Stimulated activated CD8-positive, alpha-beta memory T cell treated with anti-CD3 and anti-CD28 coated beads, Interleukin-7, amount 100 ng/mL, for 1 hour (primary cell): ENCODE results near the gene ADRA2B.
A peak's percentile ranks its signal among the peaks of the same experiment; 100 is the strongest.
"Not testable (repeated sequence)": the region's sequence is repeated elsewhere in the genome, so short reads cannot be mapped to it uniquely, and the experiment has no call there.

Experiments
- DNase-seq, 2 donors: peaks; one replicate each; pipeline ENCODE4 v3.0.0-alpha.2; 2020; ENCODE audit warnings: low read depth in 2 of 2

Gene ADRA2B

DNA sequence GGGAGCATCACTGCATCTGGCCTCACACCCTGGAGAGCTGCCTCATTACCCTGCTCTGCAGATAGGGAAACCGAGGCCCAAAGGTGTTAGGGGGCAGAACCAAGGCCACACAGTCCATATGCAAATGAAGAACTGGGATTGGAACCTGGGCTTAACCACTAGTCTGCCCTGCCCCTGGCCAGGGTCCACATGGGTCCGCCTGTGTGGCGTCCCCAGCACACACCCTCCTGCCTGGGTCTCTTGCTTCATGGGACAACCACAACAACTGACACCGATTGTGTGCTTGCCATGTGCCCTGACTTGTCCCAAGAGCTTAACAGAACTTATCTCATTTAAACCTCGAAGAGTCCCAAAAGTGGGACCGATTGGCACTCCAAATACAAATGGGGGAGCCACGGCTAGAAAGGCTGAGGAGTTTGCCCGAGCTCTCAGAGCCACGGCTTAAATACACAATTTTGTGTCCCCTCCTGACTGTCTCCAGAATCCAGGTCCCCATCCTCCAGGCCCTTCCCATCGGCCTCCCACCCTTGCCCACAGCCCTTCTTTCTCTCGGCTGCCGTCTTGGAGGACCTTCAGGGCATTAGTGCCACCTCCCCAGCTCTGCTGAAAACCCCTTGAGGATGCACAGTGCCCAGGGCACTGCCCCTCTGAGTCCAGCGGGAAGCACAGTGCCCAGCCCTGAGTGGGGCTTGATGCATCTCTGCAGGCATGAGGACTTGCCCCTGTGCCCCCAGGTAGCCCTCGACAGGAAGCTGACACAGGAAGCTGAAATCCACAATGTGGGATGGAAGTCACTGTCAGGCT lies 34.6 kb upstream of the ADRA2B start:
- DNase-seq = no peak

DNA sequence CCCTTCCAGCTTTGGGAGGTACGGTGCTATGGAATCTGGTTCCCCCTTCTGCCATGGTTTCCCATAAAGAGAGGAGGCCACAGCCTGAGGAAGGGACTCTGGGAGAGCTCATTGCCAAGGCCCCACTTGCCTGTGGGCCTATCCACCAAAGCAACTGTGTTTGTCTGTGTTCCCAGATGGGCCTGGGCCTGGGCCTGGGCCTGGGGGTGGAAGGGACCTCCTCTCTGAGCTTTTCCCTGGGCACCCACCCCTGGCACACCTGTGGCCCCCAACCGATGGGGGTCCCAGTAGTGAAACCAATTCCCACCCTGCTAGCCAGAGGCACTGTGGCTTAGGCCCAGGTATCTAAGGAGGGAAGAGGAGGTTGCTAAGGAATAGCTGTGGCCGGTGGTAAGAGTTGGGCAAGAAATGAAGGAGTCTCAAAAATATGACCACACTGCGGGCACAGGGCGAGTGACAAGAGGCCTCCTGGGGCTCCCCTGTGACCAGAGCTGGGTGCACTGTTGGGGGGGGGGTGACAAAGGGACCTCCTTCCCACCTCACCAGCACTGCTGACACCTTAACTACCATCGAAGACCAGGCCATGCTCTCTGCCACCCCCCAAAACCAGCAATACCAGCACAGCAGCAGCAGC lies 33.8 kb upstream of the ADRA2B start:
- DNase-seq = no peak

DNA sequence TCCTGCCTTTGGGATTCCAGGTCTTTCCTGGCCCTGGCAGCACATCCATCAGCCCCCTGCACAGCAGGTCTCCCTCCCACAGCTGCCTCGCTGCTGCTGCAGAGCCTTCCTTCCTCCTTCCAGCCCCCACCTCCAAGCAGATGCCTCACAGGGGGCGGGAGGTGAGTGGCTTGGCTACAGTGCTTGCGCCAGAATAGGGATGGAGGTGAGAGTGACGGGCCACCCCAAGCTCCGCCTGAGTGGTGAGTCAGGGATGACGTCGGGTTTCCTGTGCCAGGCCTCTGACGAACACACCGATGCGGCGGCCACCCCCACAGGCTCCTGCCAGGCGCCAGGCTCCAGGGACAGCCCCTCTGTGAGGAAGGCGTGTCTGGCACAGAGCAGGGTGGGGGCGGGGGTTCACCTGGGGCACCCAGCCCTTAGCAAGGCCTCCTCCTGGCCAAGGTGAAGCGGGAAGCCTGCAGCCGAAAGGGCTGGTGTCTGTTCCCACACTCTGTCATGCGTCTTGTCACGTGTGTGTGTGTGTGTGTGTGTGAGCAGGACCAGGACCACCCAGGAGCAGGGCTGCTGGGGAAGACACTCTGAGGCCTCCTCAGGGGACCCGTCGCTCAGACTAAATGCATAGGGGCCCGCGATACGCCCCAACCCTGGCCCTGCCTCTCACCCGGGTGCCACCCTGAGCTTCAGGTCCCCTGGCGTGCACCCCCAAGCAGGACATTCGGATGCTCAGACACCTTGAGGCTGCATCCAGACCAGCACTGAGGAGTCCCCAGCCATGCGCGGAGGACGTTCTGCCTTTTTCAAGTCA lies 32.2 kb upstream of the ADRA2B start:
- peak; percentile 84 to 90 for DNase-seq

DNA sequence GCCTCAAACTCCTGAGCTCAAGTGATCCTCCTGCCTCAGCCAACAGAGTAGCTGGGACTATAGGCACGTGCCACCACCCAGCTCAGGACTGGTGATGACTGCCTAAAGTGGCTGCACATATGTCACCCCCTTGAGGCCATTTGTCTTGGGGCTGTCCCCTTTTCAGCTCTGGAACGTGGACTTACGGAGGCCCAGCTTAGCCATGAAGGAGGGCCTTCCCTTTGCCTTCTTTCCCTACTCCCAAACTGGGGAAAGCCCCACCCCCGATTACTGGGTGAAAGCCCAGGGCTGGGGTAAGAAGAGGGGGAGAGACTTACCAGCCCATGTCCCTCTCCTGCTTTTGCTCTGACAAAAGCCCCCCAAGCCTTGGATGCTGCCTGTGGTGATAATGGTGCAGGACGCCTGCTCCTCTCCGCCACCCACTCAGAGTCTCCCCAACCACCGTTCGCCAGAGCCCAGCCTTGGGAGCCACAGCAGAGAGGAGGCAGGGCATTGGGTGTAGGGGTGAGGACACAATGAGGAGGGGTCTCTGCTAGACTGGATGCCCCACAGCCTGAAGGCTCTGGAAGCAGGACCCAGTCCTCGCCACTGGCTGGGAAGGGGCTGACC lies 31.3 kb upstream of the ADRA2B start:
- DNase-seq = no peak

DNA sequence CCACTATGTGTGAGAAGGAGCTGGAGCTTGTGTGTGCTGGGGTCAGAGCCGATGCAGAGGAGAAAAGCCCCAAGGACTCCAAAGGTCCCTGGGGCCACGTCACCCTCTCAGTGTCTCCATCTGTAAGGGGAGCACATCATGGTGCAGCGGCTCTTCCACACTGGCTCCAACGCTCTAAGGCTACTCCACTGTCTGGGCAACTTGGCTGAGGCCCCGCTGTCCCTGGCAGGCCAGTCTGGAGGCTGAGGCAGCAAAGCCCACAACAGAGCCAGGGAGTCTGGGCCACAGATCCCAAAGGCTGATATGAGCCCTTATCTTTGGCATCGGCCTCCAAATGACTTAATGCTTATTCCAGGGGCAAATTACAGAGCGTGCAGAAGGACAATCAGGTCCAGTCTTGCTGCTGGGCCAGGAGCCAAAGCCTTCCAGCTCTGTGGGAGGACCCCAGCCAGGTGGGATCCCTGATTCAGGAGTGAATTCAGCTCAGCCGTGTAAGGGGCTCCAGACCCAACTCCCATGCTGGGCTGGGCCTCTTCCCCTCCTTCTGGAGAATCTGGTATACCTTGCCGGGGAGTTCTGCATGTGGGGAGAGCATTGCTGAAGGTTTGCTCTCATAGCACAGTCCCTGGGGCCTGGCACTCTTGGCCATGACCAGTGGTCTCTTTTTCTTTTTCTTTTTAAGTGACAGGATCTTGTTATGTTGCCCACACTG lies 30.7 kb upstream of the ADRA2B start:
- DNase-seq = no peak

DNA sequence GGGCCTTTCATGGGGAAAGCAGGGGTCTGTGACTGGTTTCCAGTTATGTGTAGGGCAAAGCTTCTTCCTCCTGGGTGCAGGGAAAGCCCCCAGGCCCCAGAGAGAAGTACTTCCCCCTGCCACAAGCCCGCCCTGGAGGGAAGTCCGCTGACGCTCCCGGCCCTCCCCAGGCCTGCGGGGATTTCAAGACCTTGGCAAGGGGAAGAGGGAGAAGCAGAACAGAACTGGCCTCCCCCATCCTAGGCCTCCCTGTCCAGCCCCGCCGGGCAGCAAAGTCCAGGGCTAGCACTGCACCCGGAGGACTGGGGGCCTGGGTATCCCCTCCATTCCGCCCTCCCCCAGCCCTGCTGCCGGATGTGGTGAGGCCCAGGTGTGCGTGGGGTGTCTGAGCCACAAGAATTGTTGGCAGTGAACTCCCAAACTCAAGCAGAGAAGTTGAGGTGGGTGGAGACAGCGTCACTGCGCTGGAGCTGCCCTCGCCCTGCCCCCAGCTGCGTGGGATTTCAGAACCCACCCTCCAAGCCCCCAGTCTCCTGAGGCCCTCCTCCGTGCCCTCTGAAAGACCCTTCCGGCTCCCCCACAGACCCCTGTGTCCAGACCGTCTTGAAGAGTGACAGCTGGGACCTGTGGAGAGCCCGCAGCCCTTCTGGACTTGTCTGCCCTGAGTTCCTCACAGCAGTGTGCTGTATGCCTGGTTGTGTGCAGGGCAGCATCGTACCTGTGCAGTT lies 29.9 kb upstream of the ADRA2B start:
- no peak for DNase-seq

DNA sequence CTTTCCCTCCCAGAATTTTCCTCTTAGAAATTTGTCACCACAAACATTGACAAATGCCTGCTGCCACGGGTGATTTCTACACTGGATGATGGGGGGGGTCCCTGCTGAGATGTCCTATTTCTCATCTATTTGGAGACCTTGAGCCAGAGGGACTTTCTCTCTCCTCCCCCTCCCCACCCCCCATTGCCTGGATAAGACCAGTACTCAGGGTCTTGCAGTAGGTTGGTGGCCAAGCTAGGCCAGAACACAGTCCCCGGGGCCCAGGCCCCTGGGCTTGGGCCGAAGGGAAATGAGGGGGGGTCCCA lies 29.4 kb upstream of the ADRA2B start:
- no peak for DNase-seq

DNA sequence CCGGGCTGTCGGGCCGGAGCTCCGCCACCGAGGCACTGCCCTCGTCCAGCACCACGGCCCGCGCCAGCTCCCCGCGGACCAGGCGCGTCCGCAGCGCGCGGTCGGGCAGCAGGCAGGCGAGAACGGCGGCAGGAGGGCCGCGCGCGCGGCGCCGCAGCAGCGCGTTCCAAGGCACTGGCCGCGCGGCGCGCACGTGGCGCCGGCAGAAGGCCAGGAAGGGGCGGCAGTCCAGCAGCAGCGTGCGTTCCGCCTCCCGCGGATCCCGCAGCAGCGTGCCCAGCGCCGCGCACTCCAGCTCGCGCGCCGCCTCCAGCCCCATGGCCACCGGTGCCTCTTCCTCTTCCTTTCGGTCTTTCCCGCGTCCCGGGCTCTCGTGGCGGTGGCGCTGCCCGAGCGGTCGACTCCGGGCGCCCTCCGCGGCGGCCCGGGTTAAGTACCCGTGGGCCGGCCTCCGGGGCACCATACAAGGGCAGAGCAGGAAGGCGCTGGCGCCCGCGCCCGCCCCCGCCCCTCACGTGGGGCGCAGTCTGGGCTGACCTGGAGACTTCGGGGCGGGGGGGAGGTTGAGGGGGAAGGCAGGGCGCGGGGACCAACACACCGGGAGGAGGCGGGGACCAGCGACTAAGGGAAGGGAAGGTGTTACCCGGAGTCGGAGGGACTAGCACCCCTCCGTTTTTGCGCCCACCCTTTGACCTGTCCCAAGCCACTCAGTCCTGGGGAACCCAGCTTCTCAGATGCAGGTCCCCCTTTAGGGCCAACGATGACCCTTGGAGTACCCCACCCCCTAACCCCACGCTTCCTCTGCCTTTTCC lies 28.9 kb upstream of the ADRA2B start, which contains the start of gene DUSP2:
Gene DUSP2 (minus strand): TSS at position 405 of the 812 bp plus-strand sequence. CDS start 86 bp downstream, at position 319.
- DNase-seq = peak; percentile 81 to 83

DNA sequence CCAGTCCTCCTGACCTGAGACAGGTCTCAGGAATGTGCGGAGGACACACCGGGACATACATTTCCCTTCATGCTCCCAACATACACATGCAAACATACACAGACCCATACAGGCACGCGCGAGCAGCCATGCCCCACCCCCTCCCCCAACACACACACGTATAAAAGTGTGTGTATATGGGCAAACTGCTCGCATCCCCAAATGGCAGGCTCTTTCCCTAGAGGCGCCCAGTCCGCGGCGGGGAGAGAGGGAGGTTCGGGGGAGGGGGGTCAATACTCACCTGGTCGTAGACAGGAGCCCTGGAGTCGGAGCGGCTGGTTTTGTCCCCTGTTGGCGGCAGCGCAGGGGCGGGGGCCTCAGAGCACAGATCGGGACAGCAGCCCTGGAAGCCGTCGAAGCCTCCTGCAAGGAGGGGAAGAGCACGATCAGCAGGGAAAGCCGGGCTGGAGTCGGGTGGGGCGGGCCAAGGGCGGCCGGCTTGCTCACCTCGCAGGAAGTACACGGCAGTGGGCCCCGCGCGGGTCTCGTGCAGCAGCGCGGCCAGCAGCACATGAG lies 28.2 kb upstream of the ADRA2B start:
- DNase-seq = no peak

DNA sequence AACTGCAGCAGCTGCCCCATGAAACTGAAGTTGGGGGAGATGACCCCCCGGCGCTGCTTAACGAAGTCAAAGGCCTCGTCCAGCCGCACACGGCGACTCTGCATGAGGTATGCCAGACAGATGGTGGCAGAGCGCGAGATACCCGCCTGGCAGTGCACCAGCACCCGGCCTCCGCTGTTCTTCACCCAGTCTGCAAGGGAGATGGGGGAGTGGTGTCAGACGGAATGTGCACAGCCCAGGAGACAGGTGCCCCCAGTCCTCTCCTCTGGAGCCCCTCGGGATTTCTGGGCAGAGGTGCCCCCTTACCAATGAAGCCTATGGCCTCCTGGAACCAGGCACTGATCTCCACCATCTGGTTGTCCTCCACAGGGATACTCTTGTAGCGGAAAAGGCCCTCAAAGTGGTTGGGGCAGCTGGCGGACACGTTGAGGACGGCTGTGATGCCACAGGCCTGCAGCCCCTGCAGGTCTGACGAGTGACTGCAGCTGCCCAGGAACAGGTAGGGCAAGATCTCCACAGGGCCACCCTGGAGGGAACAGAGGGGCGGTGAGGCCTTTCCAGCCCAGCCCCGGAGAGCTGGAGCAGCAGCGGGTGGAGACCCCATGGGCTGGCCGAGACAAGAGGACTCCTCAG lies 27.6 kb upstream of the ADRA2B start:
- no peak for DNase-seq

DNA sequence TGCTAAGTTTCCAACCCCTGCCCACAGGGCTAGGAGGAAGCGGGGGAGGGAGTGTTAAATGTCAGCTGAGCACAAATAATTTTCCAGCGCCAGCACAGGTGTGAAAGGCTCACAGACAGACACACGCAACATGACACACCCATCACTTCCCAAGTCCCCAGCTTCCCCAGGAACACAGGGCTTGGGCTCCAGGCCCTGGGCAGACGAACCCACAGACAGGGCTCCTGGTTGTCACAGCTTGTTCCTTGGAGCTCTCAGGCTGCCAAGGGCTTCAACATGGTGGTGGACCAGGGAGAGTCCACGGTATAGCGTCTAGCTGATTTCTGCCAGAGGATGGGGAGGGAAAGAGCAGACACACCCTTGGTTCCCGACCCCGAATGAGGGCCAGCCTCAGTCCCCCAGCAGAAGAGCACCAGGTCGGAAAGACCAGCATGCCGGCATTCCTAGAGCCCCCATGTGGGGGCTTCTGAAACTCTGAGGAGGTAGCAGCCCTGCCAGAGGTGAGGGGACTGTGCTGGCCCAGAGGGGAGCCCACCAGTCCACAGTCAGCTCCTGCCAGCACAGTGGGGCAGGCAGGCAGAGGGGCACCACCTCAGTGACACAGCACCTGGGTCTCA lies 27.0 kb upstream of the ADRA2B start:
- DNase-seq = no peak

DNA sequence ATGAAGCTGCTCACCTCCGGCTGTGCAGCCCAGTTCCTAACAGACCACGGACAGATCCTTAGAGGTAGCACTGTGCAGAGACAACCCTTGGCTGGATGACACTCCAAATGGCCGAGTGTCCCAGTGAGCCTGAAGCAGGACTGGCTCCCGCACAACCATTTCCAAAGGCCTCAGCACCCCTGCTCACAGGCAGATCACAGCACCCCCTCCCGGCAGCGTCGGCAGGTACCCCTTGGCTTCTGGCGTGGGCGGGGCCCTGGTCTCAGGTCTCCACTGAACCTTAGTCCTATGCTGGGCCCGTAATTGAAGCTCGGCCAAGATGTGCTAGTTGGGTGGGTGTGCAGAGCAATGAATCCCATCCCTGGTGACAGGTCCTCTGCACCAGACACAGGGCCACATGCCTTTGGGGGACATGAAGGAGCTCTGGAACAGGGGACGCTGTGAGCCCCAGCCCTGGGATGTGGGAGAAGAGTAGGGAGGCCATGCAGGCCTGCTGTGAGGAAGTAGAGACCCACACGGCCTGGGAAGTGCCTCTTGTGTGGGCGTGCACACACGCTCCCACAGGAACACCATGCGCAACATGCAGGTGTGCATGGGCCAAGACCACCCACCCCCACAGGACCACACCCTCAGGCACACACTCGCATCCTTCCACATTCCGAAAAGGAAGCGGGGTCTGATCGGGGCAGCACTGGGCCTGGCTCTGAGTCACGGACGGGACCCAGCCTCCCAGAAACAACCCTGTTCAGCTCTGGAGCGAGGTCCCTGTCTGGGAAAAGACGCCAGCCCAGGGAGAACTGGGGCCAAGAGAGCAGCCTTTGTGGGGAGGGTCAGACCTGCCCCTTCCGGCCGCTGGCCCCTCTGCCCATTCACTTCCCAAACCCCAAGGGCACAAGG lies 26.1 kb upstream of the ADRA2B start:
- no peak for DNase-seq

DNA sequence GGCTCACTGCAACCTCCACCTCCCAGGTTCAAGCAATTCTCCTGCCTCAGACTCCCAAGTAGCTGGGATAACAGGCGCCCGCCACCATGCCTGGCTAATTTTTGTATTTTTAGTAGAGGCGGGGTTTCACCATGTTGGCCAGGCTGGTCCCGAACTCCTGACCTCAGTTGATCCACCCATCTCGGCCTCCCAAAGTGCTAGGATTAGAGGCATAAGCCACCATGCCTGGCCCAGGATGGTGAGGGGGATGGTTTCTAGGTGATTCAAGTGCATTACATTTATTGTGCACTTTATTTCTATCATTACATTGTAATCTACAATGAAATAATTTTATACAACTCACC lies 25.2 kb upstream of the ADRA2B start:
- not testable (repeated sequence) for DNase-seq

DNA sequence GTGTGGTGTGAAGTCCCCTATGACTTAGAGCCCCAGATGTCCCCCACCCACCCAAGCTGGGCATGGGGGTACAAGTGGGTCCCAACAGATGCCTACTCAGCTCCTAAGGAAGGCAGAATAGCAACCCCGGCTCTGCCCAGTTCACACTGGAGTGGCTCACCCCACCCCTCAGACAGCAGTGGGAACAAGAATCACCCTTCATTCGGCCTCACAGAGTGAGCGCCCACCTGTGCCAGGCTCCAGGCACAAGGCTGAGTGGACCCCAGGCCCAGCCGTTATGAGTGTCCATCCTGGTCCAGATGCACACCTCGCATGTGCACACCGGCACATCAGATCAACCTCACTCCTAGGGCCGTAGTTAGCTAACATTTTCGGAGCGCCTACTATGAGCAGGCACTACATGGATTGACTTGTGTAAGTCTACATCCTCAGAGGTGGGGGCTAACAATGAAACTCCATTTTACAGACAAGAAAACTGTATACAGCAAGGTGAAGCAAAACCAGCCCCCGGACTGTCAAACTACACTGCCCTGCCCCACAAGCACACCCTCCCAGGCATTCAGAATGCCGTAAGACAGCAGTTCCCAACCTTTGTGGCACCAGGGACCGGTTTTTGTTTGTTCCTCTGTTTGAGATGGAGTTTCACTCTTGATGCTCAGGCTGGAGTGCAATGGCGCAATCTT lies 24.7 kb upstream of the ADRA2B start:
- DNase-seq = no peak

DNA sequence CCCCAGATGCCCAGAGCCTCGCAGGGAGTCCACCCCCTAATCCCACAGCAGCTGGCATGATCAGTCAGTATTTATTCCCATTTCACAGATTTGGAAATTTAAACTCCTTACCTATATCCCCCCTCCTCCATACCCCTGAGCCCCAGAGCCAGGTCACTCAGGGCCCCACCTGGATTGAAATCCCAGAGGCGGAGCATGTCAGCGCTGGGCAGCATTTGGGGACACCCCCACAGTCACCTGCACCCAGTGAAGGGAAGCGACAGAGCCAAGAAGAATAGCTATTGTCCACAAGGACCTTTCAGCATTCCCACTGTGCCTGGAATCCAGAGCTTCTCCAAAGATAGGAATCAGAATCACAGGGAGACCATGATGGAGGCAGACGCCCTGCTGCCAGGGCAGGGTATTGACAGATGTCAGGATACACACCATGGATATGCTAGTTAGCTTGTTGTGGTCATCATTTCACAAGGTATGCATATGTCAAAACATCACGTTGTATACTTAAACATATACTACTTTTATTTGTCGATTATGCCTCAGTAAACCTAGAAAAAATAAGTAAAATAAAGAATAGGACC lies 22.9 kb upstream of the ADRA2B start:
- DNase-seq = no peak

DNA sequence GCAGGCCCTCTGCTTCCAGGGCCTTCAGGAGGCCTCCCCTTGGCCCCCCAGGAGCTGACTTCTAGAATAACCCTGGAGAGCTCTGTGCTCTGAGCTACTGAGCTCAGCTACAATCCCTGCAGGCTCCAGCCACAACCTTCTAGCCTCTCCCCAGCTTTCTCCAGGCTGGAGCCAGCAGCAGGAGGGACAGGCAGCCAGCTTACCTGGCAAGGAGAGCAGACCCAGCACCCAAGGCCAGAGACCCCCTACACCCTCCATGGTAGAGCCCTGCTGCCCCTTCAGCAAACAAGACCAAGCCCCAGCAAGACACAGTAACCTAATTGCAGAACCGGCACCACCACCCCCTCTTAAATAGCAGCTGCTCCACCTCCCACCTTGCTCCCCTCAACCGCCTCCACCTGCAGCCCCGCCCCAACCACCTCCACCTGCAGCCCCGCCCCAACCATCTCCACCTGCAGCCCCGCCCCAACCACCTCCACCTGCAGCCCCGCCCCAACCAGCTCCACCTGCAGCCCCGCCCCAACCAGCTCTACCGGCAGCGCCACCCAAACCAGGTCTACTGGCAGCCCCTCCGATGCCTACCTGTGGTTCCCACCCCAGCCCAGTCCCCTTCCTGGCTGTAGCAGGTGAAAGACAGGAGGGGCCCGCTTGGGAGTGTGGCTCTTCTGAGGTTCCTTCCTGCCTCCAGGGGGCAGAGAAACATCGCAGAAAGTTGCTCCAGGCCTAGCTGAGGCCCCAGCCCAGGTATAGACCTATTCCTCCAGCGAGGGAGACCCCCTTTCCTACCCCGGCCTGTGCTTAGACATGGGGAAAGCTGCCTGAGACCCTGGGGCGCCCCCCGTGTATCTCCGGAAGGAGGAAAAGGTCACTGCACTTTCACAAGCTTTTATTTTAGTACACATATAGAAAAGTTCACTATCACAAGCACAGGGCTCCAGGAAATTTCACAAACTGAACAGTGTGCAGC lies 22.1 kb upstream of the ADRA2B start, which contains the start of gene ASTL:
Gene ASTL (minus strand): TSS at position 324 of the 967 bp plus-strand sequence. CDS start 66 bp downstream, at position 258.
- no peak for DNase-seq
